H1 (cell line): ENCODE data around the gene PLEK. TPM values are rescaled to one million over a fixed set of nuclear protein-coding genes. Genes with fewer than 3 reads are reported as not detected.

ENCODE experiments used
- CHD2 ChIP-seq: IDR thresholded peaks from 2 replicates; pipeline ENCODE4 v1.6.1; 2012; ENCODE audit warnings: low read length, improper control_type of control experiment
- GABPA ChIP-seq: IDR thresholded peaks from 2 replicates; pipeline ENCODE4 v1.6.1; 2011; ENCODE audit warnings: mild to moderate bottlenecking, low read length, moderate library complexity, borderline replicate concordance; ENCODE audit not compliant: insufficient read depth
- JUND ChIP-seq: IDR thresholded peaks from 2 replicates; pipeline ENCODE4 v1.6.1; 2011; ENCODE audit warnings: mild to moderate bottlenecking, improper control_type of control experiment, low read length
- NANOG ChIP-seq: IDR thresholded peaks from 2 replicates; pipeline ENCODE4 v1.6.1; 2011; ENCODE audit warnings: low read length, low read depth, mild to moderate bottlenecking, inconsistent platforms; ENCODE audit not compliant: insufficient read depth, poor library complexity, severe bottlenecking
- SRF ChIP-seq: IDR thresholded peaks from 2 replicates; pipeline ENCODE4 v1.6.1; 2011; ENCODE audit warnings: mild to moderate bottlenecking, low read depth, low read length, moderate library complexity
- SUZ12 ChIP-seq: fragments of 200-600 bp; sonication (generic); IDR thresholded peaks from 2 replicates; pipeline ENCODE4 v1.6.1; 2012; ENCODE audit warnings: mild to moderate bottlenecking, inconsistent platforms, low read length, moderate library complexity, mixed read lengths
- TAF1 ChIP-seq: IDR thresholded peaks from 2 replicates; pipeline ENCODE4 v1.6.1; 2011; ENCODE audit warnings: mild to moderate bottlenecking, low read depth, low read length
- polyA plus RNA-seq, 7 experiments: library from polyadenylated mRNA; depleted of rRNA in 3 of 7; stranded (reverse) in 5 of 7; unstranded in 2 of 7; fragments of >200 nt in 5 of 7; fragments of 200-250 nt in 2 of 7; gene quantifications; 1 replicate in 5 of 7; 2 replicates in 1 of 7; 4 replicates in 1 of 7; pipeline versions ENCODE4 v1.2.1 to v1.2.3, GENCODE V29; 2011 to 2013; ENCODE audit warnings: missing spikeins in 2 of 7, mixed read lengths in 2 of 7
- total RNA-seq: library from RNA; stranded (reverse); fragmentation: NEBNext Ultra II Directional; extraction: Animal tissue kit (Norgen Biotek cat#: 25700); gene quantifications from 2 replicates; pipeline ENCODE4 v1.2.1, GENCODE V29; 2021
- TF ChIP-seq, protein P1 (sequence below): IDR thresholded peaks from 2 replicates; pipeline ENCODE4 v1.6.1; 2011; ENCODE audit warnings: low read depth, mild to moderate bottlenecking, low read length; ENCODE audit not compliant: insufficient read depth

Gene PLEK
- total and polyA plus RNA-seq, 2 of the 8 experiments (the other 6 are each of a cell fraction or from before 2014, with no cell fraction given) = not detected

DNA sequence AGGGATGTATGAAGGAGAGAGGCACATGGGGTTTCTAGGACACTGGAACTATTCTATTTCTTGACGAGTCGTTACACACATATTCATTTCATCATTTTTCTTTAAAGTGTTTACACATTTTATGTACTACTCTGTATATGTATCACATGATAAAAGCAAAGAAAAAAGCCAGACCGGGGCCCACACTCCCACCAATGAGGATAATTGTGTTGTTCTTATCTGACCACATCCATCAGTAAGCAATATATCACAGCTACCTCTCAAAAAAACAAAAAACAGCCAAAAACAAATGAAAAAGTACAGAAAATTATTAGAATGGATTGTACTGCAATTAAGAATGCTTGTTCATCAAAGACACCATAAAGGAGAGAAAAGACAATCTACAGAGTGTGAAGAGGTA is 31.2 kb upstream of the PLEK start (continued):
- TF ChIP-seq, protein P1, sequence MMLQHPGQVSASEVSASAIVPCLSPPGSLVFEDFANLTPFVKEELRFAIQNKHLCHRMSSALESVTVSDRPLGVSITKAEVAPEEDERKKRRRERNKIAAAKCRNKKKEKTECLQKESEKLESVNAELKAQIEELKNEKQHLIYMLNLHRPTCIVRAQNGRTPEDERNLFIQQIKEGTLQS = no peak
- TF ChIP-seq NANOG = no peak
- no peak for TF ChIP-seq TAF1
- TF ChIP-seq SRF = no peak
- no peak for TF ChIP-seq GABPA
- no peak for TF ChIP-seq SUZ12
- TF ChIP-seq CHD2 = no peak
- no peak for TF ChIP-seq JUND
